Vagina (tissue), 2 donors: ENCODE results near the gene INO80C.

Experiments used
- POLR2A ChIP-seq, 2 donors: fragments of 450-650 bp; IDR thresholded peaks; one replicate each; pipeline ENCODE4 v1.6.1; 2017; ENCODE audit warnings: antibody characterized with exemption in 2 of 2, mild to moderate bottlenecking in 2 of 2, moderate library complexity in 2 of 2
- TF ChIP-seq, protein P1 (sequence below), 3 experiments: fragments of 450-650 bp in 2 of 3; fragments of 200-600 bp in 1 of 3; sonication (generic) in 1 of 3; IDR thresholded peaks; one replicate each; pipeline ENCODE4 v1.5.1; 2017 to 2019; ENCODE audit warnings: antibody characterized with exemption in 3 of 3, mild to moderate bottlenecking in 2 of 3, moderate library complexity in 2 of 3

DNA sequence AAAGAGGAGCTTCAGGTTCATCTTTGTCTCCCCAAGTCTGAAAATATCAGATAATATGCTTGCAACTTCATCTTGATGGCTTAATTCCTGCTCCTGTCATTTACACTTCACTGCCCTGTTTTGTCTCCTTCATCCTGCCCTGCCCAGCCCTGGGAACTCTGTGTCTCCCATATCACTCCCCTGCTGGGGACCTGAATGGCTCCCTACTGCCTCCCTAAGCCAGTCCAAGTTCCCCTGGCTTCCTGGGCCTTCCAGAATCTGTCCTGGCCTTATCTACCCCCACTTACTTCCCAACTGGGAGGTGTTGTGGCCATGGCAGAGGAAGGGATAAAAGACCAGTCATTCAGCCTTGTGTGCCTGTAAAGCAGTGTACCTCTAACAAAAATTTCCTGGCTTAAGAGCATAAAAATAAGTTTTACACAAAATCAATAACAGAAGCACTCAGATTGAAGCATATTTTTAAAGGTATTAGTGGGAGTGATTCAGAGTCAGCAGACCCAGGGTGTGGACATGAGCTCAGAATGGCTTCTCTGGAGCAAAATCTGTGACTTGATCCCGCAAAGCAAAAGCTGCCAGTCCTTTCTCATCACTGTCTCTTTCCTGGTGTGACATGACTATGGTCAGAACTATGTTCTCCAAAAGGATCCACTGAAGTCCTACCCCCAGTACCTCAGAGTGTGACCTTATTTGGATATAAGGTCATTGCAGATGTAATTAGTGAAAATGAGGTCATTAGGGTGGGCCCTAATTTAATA lies 59.1 kb downstream of the INO80C start:
- TF ChIP-seq, protein P1, sequence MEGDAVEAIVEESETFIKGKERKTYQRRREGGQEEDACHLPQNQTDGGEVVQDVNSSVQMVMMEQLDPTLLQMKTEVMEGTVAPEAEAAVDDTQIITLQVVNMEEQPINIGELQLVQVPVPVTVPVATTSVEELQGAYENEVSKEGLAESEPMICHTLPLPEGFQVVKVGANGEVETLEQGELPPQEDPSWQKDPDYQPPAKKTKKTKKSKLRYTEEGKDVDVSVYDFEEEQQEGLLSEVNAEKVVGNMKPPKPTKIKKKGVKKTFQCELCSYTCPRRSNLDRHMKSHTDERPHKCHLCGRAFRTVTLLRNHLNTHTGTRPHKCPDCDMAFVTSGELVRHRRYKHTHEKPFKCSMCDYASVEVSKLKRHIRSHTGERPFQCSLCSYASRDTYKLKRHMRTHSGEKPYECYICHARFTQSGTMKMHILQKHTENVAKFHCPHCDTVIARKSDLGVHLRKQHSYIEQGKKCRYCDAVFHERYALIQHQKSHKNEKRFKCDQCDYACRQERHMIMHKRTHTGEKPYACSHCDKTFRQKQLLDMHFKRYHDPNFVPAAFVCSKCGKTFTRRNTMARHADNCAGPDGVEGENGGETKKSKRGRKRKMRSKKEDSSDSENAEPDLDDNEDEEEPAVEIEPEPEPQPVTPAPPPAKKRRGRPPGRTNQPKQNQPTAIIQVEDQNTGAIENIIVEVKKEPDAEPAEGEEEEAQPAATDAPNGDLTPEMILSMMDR (IDR thresholded peaks at IDR 0.05), result no peak
- no peak for TF ChIP-seq POLR2A (IDR thresholded peaks at IDR 0.05)
